Measurements from ENCODE around the gene TTC34.
A peak's percentile ranks its signal among the peaks of the same experiment; 100 is the strongest.

Gene TTC34

GRCh38 chr1:2801535-2802291 is at the start of gene TTC34:
TTC34 (minus strand) TSS chr1:2801693; CDS start chr1:2800827, 866 bp downstream.
- no peak for TF ChIP-seq POLR2A (IDR thresholded peaks at IDR 0.05; ENCODE audit: low read depth, low read length)
- FAIRE-seq: no peak

GRCh38 chr1:2850502-2850901 is 49.0 kb upstream of the TTC34 start:
- FAIRE-seq (no peak), DNase-seq (ENCODE audit: insufficient read length, low spot score) (no peak)
- TF ChIP-seq POLR2A (IDR thresholded peaks at IDR 0.05; ENCODE audit: low read depth, low read length): no peak

More at GRCh38 chr1:2801535-2802291, at the start of gene TTC34:
- DNase-seq (ENCODE audit: insufficient read length, low spot score): peak; percentile 69

- FAIRE-seq (no peak), DNase-seq (ENCODE audit: insufficient read length, low spot score) (no peak)
- TF ChIP-seq POLR2A (IDR thresholded peaks at IDR 0.05; ENCODE audit: low read depth, low read length): no peak
Measured at GRCh38 chr1:2848006-2848670, 46.6 kb upstream of the TTC34 start.

- DNase-seq (ENCODE audit: insufficient read length, low spot score) (no peak), FAIRE-seq (no peak)
- TF ChIP-seq POLR2A (IDR thresholded peaks at IDR 0.05; ENCODE audit: low read depth, low read length): no peak
Measured at GRCh38 chr1:2847086-2847985, 45.8 kb upstream of the TTC34 start.

- no peak for DNase-seq (ENCODE audit: insufficient read length, low spot score)
- no peak for TF ChIP-seq POLR2A (IDR thresholded peaks at IDR 0.05; ENCODE audit: low read depth, low read length)
- FAIRE-seq: no peak
Measured at GRCh38 chr1:2845869-2846268, 44.4 kb upstream of the TTC34 start.

GRCh38 chr1:2840036-2840809 is 38.7 kb upstream of the TTC34 start:
- no peak for DNase-seq (ENCODE audit: insufficient read length, low spot score)

GRCh38 chr1:2837823-2838222 is 36.3 kb upstream of the TTC34 start:
- DNase-seq (ENCODE audit: insufficient read length, low spot score) (no peak), FAIRE-seq (no peak)
- TF ChIP-seq POLR2A (IDR thresholded peaks at IDR 0.05; ENCODE audit: low read depth, low read length): no peak

More at GRCh38 chr1:2840036-2840809, 38.7 kb upstream of the TTC34 start:
- FAIRE-seq: no peak
- TF ChIP-seq POLR2A (IDR thresholded peaks at IDR 0.05; ENCODE audit: low read depth, low read length): no peak

- FAIRE-seq (no peak), DNase-seq (ENCODE audit: insufficient read length, low spot score) (no peak)
- no peak for TF ChIP-seq POLR2A (IDR thresholded peaks at IDR 0.05; ENCODE audit: low read depth, low read length)
Measured at GRCh38 chr1:2837316-2837715, 35.8 kb upstream of the TTC34 start.

GRCh38 chr1:2836333-2836970 is 35.0 kb upstream of the TTC34 start:
- FAIRE-seq: no peak
- no peak for TF ChIP-seq POLR2A (IDR thresholded peaks at IDR 0.05; ENCODE audit: low read depth, low read length)
- DNase-seq (ENCODE audit: insufficient read length, low spot score): no peak

GRCh38 chr1:2835650-2836159 is 34.2 kb upstream of the TTC34 start:
- FAIRE-seq (no peak), DNase-seq (ENCODE audit: insufficient read length, low spot score) (no peak)
- TF ChIP-seq POLR2A (IDR thresholded peaks at IDR 0.05; ENCODE audit: low read depth, low read length): no peak

GRCh38 chr1:2834741-2835564 is 33.5 kb upstream of the TTC34 start:
- DNase-seq (ENCODE audit: insufficient read length, low spot score): no peak
- no peak for FAIRE-seq
- no peak for TF ChIP-seq POLR2A (IDR thresholded peaks at IDR 0.05; ENCODE audit: low read depth, low read length)

- DNase-seq (ENCODE audit: insufficient read length, low spot score): no peak
- TF ChIP-seq POLR2A (IDR thresholded peaks at IDR 0.05; ENCODE audit: low read depth, low read length): no peak
- no peak for FAIRE-seq
Measured at GRCh38 chr1:2834146-2834475, 32.6 kb upstream of the TTC34 start.

All from H54 (cell line).